HCT116 (cell line): ENCODE results near the gene ACP7. TPM values are rescaled to one million over a fixed set of nuclear protein-coding genes. Genes with fewer than 3 reads are reported as not detected.
A peak's percentile ranks its signal among the peaks of the same experiment; 100 is the strongest.

Source experiments
- ATAC-seq: fragments of 200-7000 bp; cut with Tn5 transposase; 2 replicates; pipeline ENCODE4 v1.9.1; 2020; ENCODE audit warnings: mild to moderate bottlenecking, moderate library complexity
- BruUV-seq: library from RNA; stranded (reverse); fragments of 400-500 nt; replicated peaks from 2 replicates; lab custom pipeline; 2021; lab: Mats Ljungman, UMichigan
- CTCF ChIA-PET: fragments of 300-600 bp; sonication (Branson Sonifier 250); formaldehyde crosslinking; loops from one replicate; lab custom pipeline; 2021; ENCODE audit warnings: antibody characterized with exemption; lab: Charles Lee
- POLR2A ChIA-PET: fragments of 300-600, 350-600 bp; sonication (Branson Sonifier 250); formaldehyde crosslinking; loops from one replicate; lab custom pipeline; 2021; ENCODE audit warnings: antibody characterized with exemption; lab: Charles Lee
- RAD21 ChIA-PET, 2 experiments: fragments of 300-600 bp; sonication (Branson Sonifier 250); formaldehyde crosslinking; loops; one replicate each; lab custom pipeline; 2023; ENCODE audit warnings: low total read pairs in 2 of 2; ENCODE audit not compliant: uncharacterized antibody in 2 of 2, unreplicated experiment in 2 of 2, low non-redundant PET in 1 of 2; lab: Charles Lee
- DNase-seq: peaks from one replicate; pipeline ENCODE4 v3.0.0-alpha.2; 2010; ENCODE audit warnings: low read depth, low spot score
- H2AFZ ChIP-seq: fragments of 200-600 bp; shearing (Covaris generic), sonication (generic); 2 replicates; pipeline ENCODE4 v1.6.1; 2017; ENCODE audit warnings: low read depth, mixed run types, mixed read lengths, antibody characterized with exemption, low read length; ENCODE audit not compliant: poor library complexity, severe bottlenecking
- H3K27ac ChIP-seq: 2 replicates; pipeline ENCODE4 v1.5.1; 2012; ENCODE audit warnings: low read depth, low read length
- H3K27me3 ChIP-seq: fragments of 200-600 bp; sonication (generic); 2 replicates; pipeline ENCODE4 v1.6.1; 2016; ENCODE audit warnings: mixed run types, low read length, mixed read lengths; ENCODE audit not compliant: insufficient read depth
- H3K36me3 ChIP-seq, 2 experiments: fragments of 200-500 bp in 1 of 2; fragments of 200-600 bp in 1 of 2; sonication (Bioruptor generic) in 1 of 2; sonication (generic) in 1 of 2; 2 replicates each; pipeline versions ENCODE4 v1.5.1 to v1.6.1; 2014 to 2016; ENCODE audit warnings: low read length in 2 of 2, inconsistent platforms in 1 of 2, mixed read lengths in 1 of 2, mixed run types in 1 of 2; ENCODE audit not compliant: insufficient read depth in 2 of 2, control insufficient read depth in 1 of 2
- H3K4me1 ChIP-seq, 2 experiments: fragments of 200-600 bp in 1 of 2; sonication (generic) in 1 of 2; 2 replicates each; pipeline versions ENCODE4 v1.5.1 to v1.6.1; 2012 to 2017; ENCODE audit warnings: low read length in 2 of 2, inconsistent platforms in 1 of 2, mild to moderate bottlenecking in 1 of 2, mixed read lengths in 1 of 2, mixed run types in 1 of 2, moderate library complexity in 1 of 2; ENCODE audit not compliant: insufficient read depth in 2 of 2, control insufficient read depth in 1 of 2
- H3K4me2 ChIP-seq: fragments of 200-600 bp; sonication (generic); 2 replicates; pipeline ENCODE4 v1.6.1; 2017; ENCODE audit warnings: mixed run types, low read length, mixed read lengths
- H3K4me3 ChIP-seq, 2 experiments: fragments of 200-600 bp in 1 of 2; sonication (generic) in 1 of 2; replicated peaks in 1 of 2; 2 replicates each; pipeline ENCODE4 v1.5.1; 2011 to 2016; ENCODE audit warnings: low read length in 2 of 2, control low read depth in 1 of 2, low read depth in 1 of 2, mild to moderate bottlenecking in 1 of 2, mixed read lengths in 1 of 2, mixed run types in 1 of 2
- H3K79me2 ChIP-seq: fragments of 200-600 bp; sonication (generic); 2 replicates; pipeline ENCODE4 v1.6.1; 2017; ENCODE audit warnings: mild to moderate bottlenecking, mixed run types, low read length, moderate library complexity, mixed read lengths; ENCODE audit not compliant: insufficient read depth
- H3K9ac ChIP-seq: fragments of 200-600 bp; sonication (generic); 2 replicates; pipeline ENCODE4 v1.6.1; 2016; ENCODE audit warnings: low read length, mixed read lengths
- H3K9me2 ChIP-seq: fragments of 200-600 bp; sonication (generic), shearing (Covaris generic); 2 replicates; pipeline ENCODE4 v1.6.1; 2017; ENCODE audit warnings: mixed run types, mild to moderate bottlenecking, moderate library complexity; ENCODE audit not compliant: insufficient read depth
- H3K9me3 ChIP-seq, 2 experiments: fragments of 200-500 bp in 1 of 2; fragments of 200-600 bp in 1 of 2; sonication (Bioruptor generic) in 1 of 2; sonication (generic) in 1 of 2; 2 replicates each; pipeline ENCODE4 v1.6.1; 2014 to 2017; ENCODE audit warnings: low read length in 2 of 2, mixed read lengths in 2 of 2, inconsistent platforms in 1 of 2, low read depth in 1 of 2, mild to moderate bottlenecking in 1 of 2, mixed run types in 1 of 2, moderate library complexity in 1 of 2; ENCODE audit not compliant: control insufficient read depth in 1 of 2, insufficient read depth in 1 of 2
- H4K20me1 ChIP-seq: fragments of 200-600 bp; sonication (generic), shearing (Covaris generic); 2 replicates; pipeline ENCODE4 v1.6.1; 2017; ENCODE audit warnings: mixed run types, mild to moderate bottlenecking, moderate library complexity; ENCODE audit not compliant: insufficient read depth
- CBX3 ChIP-seq: IDR thresholded peaks from 2 replicates; pipeline ENCODE4 v1.6.1; 2012; ENCODE audit warnings: low read depth
- CEBPB ChIP-seq: IDR thresholded peaks from 2 replicates; pipeline ENCODE4 v1.6.1; 2012; ENCODE audit warnings: low read depth
- EGR1 ChIP-seq: IDR thresholded peaks from 2 replicates; pipeline ENCODE4 v1.6.1; 2012; ENCODE audit warnings: low read depth
- ELF1 ChIP-seq: IDR thresholded peaks from 2 replicates; pipeline ENCODE4 v1.6.1; 2012; ENCODE audit warnings: low read depth, borderline replicate concordance
- EZH2phosphoT487 ChIP-seq: fragments of 200-600 bp; IDR thresholded peaks from 2 replicates; pipeline ENCODE4 v1.6.1; 2018; ENCODE audit warnings: antibody characterized with exemption, borderline replicate concordance
- JUND ChIP-seq: IDR thresholded peaks from 2 replicates; pipeline ENCODE4 v1.6.1; 2012
- POLR2AphosphoS5 ChIP-seq: IDR thresholded peaks from 2 replicates; pipeline ENCODE4 v1.6.1; 2011; ENCODE audit warnings: mild to moderate bottlenecking, low read depth, low read length, moderate library complexity
- RAD21 ChIP-seq: IDR thresholded peaks from 2 replicates; pipeline ENCODE4 v1.6.1; 2012; ENCODE audit warnings: low read depth, mild to moderate bottlenecking
- SIN3A ChIP-seq: IDR thresholded peaks from 2 replicates; pipeline ENCODE4 v1.6.1; 2012; ENCODE audit warnings: low read depth
- SP1 ChIP-seq: IDR thresholded peaks from 2 replicates; pipeline ENCODE4 v1.6.1; 2012; ENCODE audit warnings: low read depth
- SRF ChIP-seq: IDR thresholded peaks from 2 replicates; pipeline ENCODE4 v1.6.1; 2012; ENCODE audit warnings: low read depth
- TCF7L2 ChIP-seq: IDR thresholded peaks from 2 replicates; pipeline ENCODE4 v1.7.0; 2011; ENCODE audit warnings: borderline replicate concordance, inconsistent platforms; ENCODE audit not compliant: insufficient read depth, insufficient read length; ENCODE audit errors: extremely low read depth
- ZFX ChIP-seq: fragments of 450-650 bp; IDR thresholded peaks from 2 replicates; pipeline ENCODE4 v1.6.1; 2017
- intact Hi-C: fragments of 100-400 bp; cut with micrococcal nuclease; formaldehyde crosslinking; loops from 2 replicates; pipeline ENCODE4 v1.10.0; 2022
- total RNA-seq: library from RNA; stranded (reverse); gene quantifications from one replicate; pipeline ENCODE4 v1.2.1, GENCODE V29; 2021; ENCODE audit not compliant: unreplicated experiment
- TF ChIP-seq, protein P1 (sequence below): IDR thresholded peaks from 2 replicates; pipeline ENCODE4 v1.6.1; 2012
- TF ChIP-seq, protein P2 (sequence below): IDR thresholded peaks from 2 replicates; pipeline ENCODE4 v1.6.1; 2012
- TF ChIP-seq, protein P3 (sequence below): IDR thresholded peaks from 2 replicates; pipeline ENCODE4 v1.6.1; 2011; ENCODE audit warnings: mild to moderate bottlenecking, low read length, moderate library complexity; ENCODE audit not compliant: insufficient replicate concordance; ENCODE audit errors: extremely low read depth
- TF ChIP-seq, protein P4 (sequence below), 3 experiments: fragments of 200-600 bp in 1 of 3; sonication (generic) in 1 of 3; IDR thresholded peaks in 2 of 3; conservative IDR thresholded peaks in 1 of 3; 2 replicates each; pipeline ENCODE4 v1.5.1; 2012 to 2017; ENCODE audit warnings: low read depth in 2 of 3, low read length in 2 of 3, antibody characterized with exemption in 1 of 3, borderline replicate concordance in 1 of 3, control low read depth in 1 of 3, mild to moderate bottlenecking in 1 of 3, mixed read lengths in 1 of 3, mixed run types in 1 of 3, moderate library complexity in 1 of 3; ENCODE audit not compliant: insufficient read depth in 1 of 3

The ACP7 gene
- total RNA-seq, 1 experiment from 2014 or later: 4.7 TPM

DNA sequence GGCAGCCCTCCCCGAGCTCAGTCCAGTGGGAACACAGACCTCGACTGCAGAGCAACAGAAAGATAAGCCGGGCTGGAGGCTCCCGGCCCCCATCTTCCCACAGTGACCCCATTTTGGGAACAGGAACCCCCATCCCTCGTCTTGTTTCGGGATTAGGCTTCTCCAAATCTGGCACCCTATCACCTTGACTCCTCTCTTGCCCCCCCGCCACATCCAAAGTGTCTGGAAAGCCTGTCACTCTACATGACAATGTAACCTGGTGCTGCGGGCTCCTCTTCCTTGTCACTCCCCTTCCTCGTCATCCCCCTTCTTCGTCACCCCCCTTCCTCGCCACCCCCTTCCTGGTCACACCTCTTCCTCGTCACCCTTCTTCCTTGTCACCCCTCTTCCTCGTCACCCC, 51.5 kb downstream of the ACP7 start (continued):
- TF ChIP-seq EZH2phosphoT487 (no peak), CEBPB (no peak), SP1 (no peak), RAD21 (no peak), EGR1 (no peak), POLR2AphosphoS5 (no peak)
- TF ChIP-seq, protein P1, sequence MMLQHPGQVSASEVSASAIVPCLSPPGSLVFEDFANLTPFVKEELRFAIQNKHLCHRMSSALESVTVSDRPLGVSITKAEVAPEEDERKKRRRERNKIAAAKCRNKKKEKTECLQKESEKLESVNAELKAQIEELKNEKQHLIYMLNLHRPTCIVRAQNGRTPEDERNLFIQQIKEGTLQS: no peak

DNA sequence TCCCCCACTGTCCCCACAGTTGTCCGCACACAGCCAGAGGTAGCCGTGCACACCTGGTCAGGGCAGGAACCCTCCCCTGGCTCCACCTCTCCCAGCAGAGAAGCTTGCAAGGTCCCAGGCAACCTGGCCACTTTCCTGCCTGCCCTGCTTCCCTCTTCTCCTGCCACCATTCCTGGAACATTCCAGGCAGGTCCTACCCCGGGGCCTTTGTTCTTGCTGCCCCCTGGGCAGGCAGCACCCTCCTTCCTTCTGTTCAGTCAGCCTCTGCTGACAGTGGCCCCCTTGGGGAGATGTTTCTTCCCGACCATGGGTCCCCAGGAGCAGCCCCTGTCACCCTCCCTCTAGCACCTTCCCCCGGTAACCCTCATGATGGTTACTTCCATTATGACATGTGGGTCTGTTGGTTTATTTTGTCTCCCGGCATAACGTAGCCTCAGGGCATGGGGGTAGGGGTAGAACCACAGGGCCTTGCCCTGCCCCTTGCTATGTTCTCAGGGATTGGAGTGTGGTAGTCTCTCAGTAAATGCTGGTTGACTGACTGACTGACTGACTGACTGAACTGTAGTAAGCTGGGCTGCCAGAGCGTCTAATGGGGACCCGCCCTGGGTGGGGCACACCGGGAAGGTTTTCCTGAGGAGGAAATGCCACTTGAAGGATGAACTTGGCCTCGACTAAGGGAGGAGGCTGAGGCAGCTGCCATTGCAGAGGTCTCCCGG, 52.2 kb downstream of the ACP7 start:
- Histone ChIP-seq H3K9ac (no peak overlapping the region), H3K9me3 (no peaks in the 10 kb centered on the region), H3K36me3 (no peaks in the 10 kb centered on the region), H3K27ac (no peak overlapping the region), H3K27me3 (no peaks in the 10 kb centered on the region), H3K4me3 (no peak overlapping the region), H3K79me2 (peaks cover 98% of the 10 kb centered on the region), H2AFZ (no peak overlapping the region), H3K4me1 (peaks cover 11 to 18% of the 10 kb centered on the region in 2 experiments), H3K9me2 (no peaks in the 10 kb centered on the region), H4K20me1 (no peaks in the 10 kb centered on the region), H3K4me2 (peak overlapping the region; percentile 42)
- no TSS peak for BruUV-seq
- DNase-seq: no peak
- TF ChIP-seq, protein P1: no peak
- TF ChIP-seq JUND: no peak
- TF ChIP-seq CBX3: no peak
- no peak for TF ChIP-seq SP1
- no peak for TF ChIP-seq CEBPB
- no peak for TF ChIP-seq SIN3A
- TF ChIP-seq, protein P2, sequence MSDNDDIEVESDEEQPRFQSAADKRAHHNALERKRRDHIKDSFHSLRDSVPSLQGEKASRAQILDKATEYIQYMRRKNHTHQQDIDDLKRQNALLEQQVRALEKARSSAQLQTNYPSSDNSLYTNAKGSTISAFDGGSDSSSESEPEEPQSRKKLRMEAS: no peak
- TF ChIP-seq, protein P3, sequence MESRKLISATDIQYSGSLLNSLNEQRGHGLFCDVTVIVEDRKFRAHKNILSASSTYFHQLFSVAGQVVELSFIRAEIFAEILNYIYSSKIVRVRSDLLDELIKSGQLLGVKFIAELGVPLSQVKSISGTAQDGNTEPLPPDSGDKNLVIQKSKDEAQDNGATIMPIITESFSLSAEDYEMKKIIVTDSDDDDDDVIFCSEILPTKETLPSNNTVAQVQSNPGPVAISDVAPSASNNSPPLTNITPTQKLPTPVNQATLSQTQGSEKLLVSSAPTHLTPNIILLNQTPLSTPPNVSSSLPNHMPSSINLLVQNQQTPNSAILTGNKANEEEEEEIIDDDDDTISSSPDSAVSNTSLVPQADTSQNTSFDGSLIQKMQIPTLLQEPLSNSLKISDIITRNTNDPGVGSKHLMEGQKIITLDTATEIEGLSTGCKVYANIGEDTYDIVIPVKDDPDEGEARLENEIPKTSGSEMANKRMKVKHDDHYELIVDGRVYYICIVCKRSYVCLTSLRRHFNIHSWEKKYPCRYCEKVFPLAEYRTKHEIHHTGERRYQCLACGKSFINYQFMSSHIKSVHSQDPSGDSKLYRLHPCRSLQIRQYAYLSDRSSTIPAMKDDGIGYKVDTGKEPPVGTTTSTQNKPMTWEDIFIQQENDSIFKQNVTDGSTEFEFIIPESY: no peak
- TF ChIP-seq SRF: no peak
- TF ChIP-seq EGR1: no peak
- no peak for TF ChIP-seq ZFX
- no peak for TF ChIP-seq ELF1
- TF ChIP-seq, protein P4, sequence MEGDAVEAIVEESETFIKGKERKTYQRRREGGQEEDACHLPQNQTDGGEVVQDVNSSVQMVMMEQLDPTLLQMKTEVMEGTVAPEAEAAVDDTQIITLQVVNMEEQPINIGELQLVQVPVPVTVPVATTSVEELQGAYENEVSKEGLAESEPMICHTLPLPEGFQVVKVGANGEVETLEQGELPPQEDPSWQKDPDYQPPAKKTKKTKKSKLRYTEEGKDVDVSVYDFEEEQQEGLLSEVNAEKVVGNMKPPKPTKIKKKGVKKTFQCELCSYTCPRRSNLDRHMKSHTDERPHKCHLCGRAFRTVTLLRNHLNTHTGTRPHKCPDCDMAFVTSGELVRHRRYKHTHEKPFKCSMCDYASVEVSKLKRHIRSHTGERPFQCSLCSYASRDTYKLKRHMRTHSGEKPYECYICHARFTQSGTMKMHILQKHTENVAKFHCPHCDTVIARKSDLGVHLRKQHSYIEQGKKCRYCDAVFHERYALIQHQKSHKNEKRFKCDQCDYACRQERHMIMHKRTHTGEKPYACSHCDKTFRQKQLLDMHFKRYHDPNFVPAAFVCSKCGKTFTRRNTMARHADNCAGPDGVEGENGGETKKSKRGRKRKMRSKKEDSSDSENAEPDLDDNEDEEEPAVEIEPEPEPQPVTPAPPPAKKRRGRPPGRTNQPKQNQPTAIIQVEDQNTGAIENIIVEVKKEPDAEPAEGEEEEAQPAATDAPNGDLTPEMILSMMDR (IDR thresholded peaks at IDR 0.05 in 2 of 3, conservative IDR thresholded peaks at IDR 0.05 in 1 of 3; ENCODE audit: borderline replicate concordance in 1 of 3, insufficient read depth in 1 of 3, low read depth in 2 of 3, low read length in 2 of 3): no peak
- TF ChIP-seq POLR2AphosphoS5: no peak
- no peak for TF ChIP-seq TCF7L2
- peak; percentile 56 for ATAC-seq
- ChIA-PET CTCF (no interaction called here), POLR2A (no interaction called here), RAD21 (no interaction called here)
- intact Hi-C loops: no loop called here
